HL-60 (cell line): ENCODE measurements around the gene IP6K1.

Experiments used
- DNase-seq, 2 experiments: peaks; one replicate each; pipeline ENCODE4 v3.0.0-alpha.2; 2010 to 2020; ENCODE audit warnings: low read depth in 1 of 2, low spot score in 1 of 2
- H3K27ac ChIP-seq: fragments of 250-450 bp; sonication (Bioruptor Pico); replicated peaks from 2 replicates; pipeline ENCODE4 v1.5.1; 2020; ENCODE audit warnings: mild to moderate bottlenecking, moderate library complexity
- H3K27me3 ChIP-seq: fragments of 250-450 bp; sonication (Bioruptor Pico); 2 replicates; pipeline ENCODE4 v1.5.1; 2021; ENCODE audit warnings: mild to moderate bottlenecking, moderate library complexity; ENCODE audit not compliant: insufficient read depth, poor library complexity, severe bottlenecking
- H3K4me3 ChIP-seq: replicated peaks from 2 replicates; pipeline ENCODE4 v1.5.1; 2011; ENCODE audit warnings: mild to moderate bottlenecking, control low read depth, low read length; ENCODE audit not compliant: insufficient read depth
- CTCF ChIP-seq: IDR thresholded peaks from one replicate; pipeline ENCODE4 v1.5.1; 2011; ENCODE audit warnings: low read length, control low read depth, inconsistent platforms; ENCODE audit not compliant: insufficient read depth
- GABPA ChIP-seq: IDR thresholded peaks from 2 replicates; pipeline ENCODE4 v1.6.1; 2012; ENCODE audit warnings: low read depth
- POLR2AphosphoS5 ChIP-seq: IDR thresholded peaks from 2 replicates; pipeline ENCODE4 v1.6.1; 2012; ENCODE audit warnings: low read depth
- REST ChIP-seq: IDR thresholded peaks from 2 replicates; pipeline ENCODE4 v1.6.1; 2012; ENCODE audit warnings: low read depth; ENCODE audit not compliant: insufficient replicate concordance
- SPI1 ChIP-seq: IDR thresholded peaks from 2 replicates; pipeline ENCODE4 v1.6.1; 2012; ENCODE audit warnings: low read depth, mild to moderate bottlenecking, borderline replicate concordance

Gene IP6K1

GRCh38 chr3:49801160-49801559 is 14.8 kb upstream of the IP6K1 start:
- DNase-seq, result no peak
- Histone ChIP-seq H3K4me3 (no peak overlapping the region), H3K27me3 (no peaks in the 10 kb centered on the region), H3K27ac (no peak overlapping the region)
- TF ChIP-seq CTCF (no peak), SPI1 (no peak), REST (no peak), GABPA (no peak), POLR2AphosphoS5 (no peak)

- H3K4me3 ChIP-seq, result no peak within 1 kb of the TSS
These were observed 13.4 kb upstream of the IP6K1 start, which contains the start of gene CDHR4 for GRCh38 chr3:49799761-49800160. CDHR4 (minus strand) TSS chr3:49799873; CDS start chr3:49799812, 61 bp downstream.

GRCh38 chr3:49799105-49799504 is 12.8 kb upstream of the IP6K1 start:
- TF ChIP-seq SPI1, result no peak
- TF ChIP-seq GABPA, result no peak
- no peak for TF ChIP-seq CTCF
- no peak for TF ChIP-seq POLR2AphosphoS5
- TF ChIP-seq REST, result no peak
- no peak overlapping the region for H3K27ac ChIP-seq
- H3K27me3 ChIP-seq, result no peaks in the 10 kb centered on the region
- DNase-seq, result no peak
- H3K4me3 ChIP-seq, result no peak overlapping the region

More at GRCh38 chr3:49799761-49800160, 13.4 kb upstream of the IP6K1 start, which contains the start of gene CDHR4:
- H3K27me3 ChIP-seq, result no peaks in the 10 kb centered on the region
- DNase-seq, result no peak
- TF ChIP-seq SPI1 (no peak), REST (no peak), GABPA (no peak), POLR2AphosphoS5 (no peak), CTCF (no peak)
- no peak within 1 kb of the TSS for H3K27ac ChIP-seq
